GM12878 (cell line): ENCODE results near the gene CD33. TPM values are rescaled to one million over a fixed set of nuclear protein-coding genes. Genes with fewer than 3 reads are reported as not detected.

Experiments used
- KAT2A ChIP-seq: conservative IDR thresholded peaks from 2 replicates; pipeline ENCODE4 v1.6.1; 2011; ENCODE audit warnings: low read depth, low read length; ENCODE audit not compliant: control insufficient read depth
- NR2F1 ChIP-seq: fragments of 450-650 bp; conservative IDR thresholded peaks from 2 replicates; pipeline ENCODE4 v1.6.1; 2017; ENCODE audit warnings: mild to moderate bottlenecking
- PAX8 ChIP-seq: fragments of 450-650 bp; IDR thresholded peaks from 2 replicates; pipeline ENCODE4 v1.6.1; 2017; ENCODE audit warnings: mild to moderate bottlenecking, moderate library complexity
- SRF ChIP-seq, 2 experiments: IDR thresholded peaks; 2 replicates each; pipeline ENCODE4 v1.6.1; 2011; ENCODE audit warnings: low read depth in 2 of 2, low read length in 2 of 2, mild to moderate bottlenecking in 1 of 2, moderate library complexity in 1 of 2
- TBL1XR1 ChIP-seq: IDR thresholded peaks from 2 replicates; pipeline ENCODE4 v1.6.1; 2012; ENCODE audit warnings: low read depth, low read length, improper control_type of control experiment
- TCF7 ChIP-seq: IDR thresholded peaks from 2 replicates; pipeline ENCODE4 v1.6.1; 2014; ENCODE audit warnings: antibody characterized with exemption, borderline replicate concordance
- polyA plus RNA-seq, 11 experiments: library from polyadenylated mRNA; depleted of rRNA in 4 of 11; unstranded in 6 of 11; stranded (reverse) in 5 of 11; fragments of >200 nt; fragmentation: Nextera tagmentation in 4 of 11; fragmentation: Illumina TruSeq in 1 of 11; extraction: Ambion mirVana in 4 of 11; extraction: Trizol in 1 of 11; gene quantifications; 1 replicate in 1 of 11; 2 replicates in 10 of 11; pipeline versions ENCODE4 v1.2.1 to v1.2.3, GENCODE V29; 2011 to 2016; ENCODE audit warnings: inconsistent platforms in 2 of 11, missing spikeins in 2 of 11, low read depth in 1 of 11
- total RNA-seq, 4 experiments: library from RNA; depleted of rRNA in 3 of 4; stranded (reverse); fragments of >200 nt in 3 of 4; fragmentation: Illumina TruSeq in 1 of 4; extraction: Trizol in 1 of 4; gene quantifications; 2 replicates each; pipeline versions ENCODE4 v1.2.1 to v1.2.3, GENCODE V29; 2013 to 2021
- TF ChIP-seq, protein P1 (sequence below): IDR thresholded peaks from 2 replicates; pipeline ENCODE4 v1.6.1; 2012; ENCODE audit warnings: mild to moderate bottlenecking, low read depth, low read length
- TF ChIP-seq, protein P2 (sequence below): fragments of 450-650 bp; IDR thresholded peaks from 2 replicates; pipeline ENCODE4 v1.6.1; 2016; ENCODE audit warnings: mild to moderate bottlenecking, moderate library complexity, borderline replicate concordance
- TF ChIP-seq, protein P3 (sequence below): fragments of 450-650 bp; IDR thresholded peaks from 2 replicates; pipeline ENCODE4 v1.6.1; 2017; ENCODE audit warnings: borderline replicate concordance
- TF ChIP-seq, protein P4 (sequence below): fragments of 450-650 bp; IDR thresholded peaks from 2 replicates; pipeline ENCODE4 v1.6.1; 2018; ENCODE audit warnings: borderline replicate concordance, mild to moderate bottlenecking; ENCODE audit not compliant: partially characterized antibody

Gene CD33
- total and polyA plus RNA-seq, 10 of the 15 experiments (the other 5 are each of a cell fraction or from before 2014, with no cell fraction given), result 0.29 to 17.9 (median 0.72) TPM; not detected in 1

DNA sequence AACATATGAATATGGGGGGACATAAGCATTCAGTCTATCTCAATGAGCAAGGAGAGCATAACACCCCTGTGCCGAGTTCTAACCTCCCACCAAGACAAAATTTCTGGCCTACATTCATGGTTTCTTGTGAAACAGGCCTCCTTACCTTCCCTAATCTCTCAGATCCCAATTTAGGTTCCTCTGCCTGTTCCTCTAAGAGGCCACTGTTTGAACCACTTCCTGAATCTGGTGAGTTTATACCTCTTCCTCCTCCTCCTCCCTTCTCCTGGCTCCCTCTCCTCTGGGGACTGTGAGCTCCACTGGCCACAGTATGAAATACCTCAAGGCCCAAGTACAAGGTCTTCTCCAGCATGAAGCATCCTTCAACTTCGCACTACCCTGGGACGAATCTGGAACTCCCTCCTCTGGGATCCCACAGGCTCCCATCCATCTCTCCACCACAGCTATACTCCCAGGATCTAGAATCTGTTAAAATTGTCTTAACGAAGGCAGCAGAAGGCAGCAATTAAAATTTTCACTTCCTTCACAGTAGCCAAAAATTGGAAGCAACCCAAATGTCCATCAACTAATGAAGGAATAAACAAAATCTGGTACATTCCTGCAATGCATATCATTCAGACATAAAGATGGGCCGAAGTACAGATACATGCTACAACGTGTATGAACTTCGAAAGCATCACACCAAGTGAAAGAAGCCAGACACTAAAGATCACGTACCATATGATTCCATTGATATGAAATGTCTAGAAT is 18.2 kb downstream of the CD33 start (continued):
- TF ChIP-seq SRF (IDR thresholded peaks at IDR 0.05; ENCODE audit: low read depth in 2 of 2, low read length in 2 of 2), result no peak
- no peak for TF ChIP-seq TBL1XR1
- TF ChIP-seq PAX8, result no peak
- TF ChIP-seq, protein P1, sequence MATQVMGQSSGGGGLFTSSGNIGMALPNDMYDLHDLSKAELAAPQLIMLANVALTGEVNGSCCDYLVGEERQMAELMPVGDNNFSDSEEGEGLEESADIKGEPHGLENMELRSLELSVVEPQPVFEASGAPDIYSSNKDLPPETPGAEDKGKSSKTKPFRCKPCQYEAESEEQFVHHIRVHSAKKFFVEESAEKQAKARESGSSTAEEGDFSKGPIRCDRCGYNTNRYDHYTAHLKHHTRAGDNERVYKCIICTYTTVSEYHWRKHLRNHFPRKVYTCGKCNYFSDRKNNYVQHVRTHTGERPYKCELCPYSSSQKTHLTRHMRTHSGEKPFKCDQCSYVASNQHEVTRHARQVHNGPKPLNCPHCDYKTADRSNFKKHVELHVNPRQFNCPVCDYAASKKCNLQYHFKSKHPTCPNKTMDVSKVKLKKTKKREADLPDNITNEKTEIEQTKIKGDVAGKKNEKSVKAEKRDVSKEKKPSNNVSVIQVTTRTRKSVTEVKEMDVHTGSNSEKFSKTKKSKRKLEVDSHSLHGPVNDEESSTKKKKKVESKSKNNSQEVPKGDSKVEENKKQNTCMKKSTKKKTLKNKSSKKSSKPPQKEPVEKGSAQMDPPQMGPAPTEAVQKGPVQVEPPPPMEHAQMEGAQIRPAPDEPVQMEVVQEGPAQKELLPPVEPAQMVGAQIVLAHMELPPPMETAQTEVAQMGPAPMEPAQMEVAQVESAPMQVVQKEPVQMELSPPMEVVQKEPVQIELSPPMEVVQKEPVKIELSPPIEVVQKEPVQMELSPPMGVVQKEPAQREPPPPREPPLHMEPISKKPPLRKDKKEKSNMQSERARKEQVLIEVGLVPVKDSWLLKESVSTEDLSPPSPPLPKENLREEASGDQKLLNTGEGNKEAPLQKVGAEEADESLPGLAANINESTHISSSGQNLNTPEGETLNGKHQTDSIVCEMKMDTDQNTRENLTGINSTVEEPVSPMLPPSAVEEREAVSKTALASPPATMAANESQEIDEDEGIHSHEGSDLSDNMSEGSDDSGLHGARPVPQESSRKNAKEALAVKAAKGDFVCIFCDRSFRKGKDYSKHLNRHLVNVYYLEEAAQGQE, result no peak
- TF ChIP-seq, protein P2, sequence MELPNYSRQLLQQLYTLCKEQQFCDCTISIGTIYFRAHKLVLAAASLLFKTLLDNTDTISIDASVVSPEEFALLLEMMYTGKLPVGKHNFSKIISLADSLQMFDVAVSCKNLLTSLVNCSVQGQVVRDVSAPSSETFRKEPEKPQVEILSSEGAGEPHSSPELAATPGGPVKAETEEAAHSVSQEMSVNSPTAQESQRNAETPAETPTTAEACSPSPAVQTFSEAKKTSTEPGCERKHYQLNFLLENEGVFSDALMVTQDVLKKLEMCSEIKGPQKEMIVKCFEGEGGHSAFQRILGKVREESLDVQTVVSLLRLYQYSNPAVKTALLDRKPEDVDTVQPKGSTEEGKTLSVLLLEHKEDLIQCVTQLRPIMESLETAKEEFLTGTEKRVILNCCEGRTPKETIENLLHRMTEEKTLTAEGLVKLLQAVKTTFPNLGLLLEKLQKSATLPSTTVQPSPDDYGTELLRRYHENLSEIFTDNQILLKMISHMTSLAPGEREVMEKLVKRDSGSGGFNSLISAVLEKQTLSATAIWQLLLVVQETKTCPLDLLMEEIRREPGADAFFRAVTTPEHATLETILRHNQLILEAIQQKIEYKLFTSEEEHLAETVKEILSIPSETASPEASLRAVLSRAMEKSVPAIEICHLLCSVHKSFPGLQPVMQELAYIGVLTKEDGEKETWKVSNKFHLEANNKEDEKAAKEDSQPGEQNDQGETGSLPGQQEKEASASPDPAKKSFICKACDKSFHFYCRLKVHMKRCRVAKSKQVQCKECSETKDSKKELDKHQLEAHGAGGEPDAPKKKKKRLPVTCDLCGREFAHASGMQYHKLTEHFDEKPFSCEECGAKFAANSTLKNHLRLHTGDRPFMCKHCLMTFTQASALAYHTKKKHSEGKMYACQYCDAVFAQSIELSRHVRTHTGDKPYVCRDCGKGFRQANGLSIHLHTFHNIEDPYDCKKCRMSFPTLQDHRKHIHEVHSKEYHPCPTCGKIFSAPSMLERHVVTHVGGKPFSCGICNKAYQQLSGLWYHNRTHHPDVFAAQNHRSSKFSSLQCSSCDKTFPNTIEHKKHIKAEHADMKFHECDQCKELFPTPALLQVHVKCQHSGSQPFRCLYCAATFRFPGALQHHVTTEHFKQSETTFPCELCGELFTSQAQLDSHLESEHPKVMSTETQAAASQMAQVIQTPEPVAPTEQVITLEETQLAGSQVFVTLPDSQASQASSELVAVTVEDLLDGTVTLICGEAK, result no peak
- TF ChIP-seq, protein P3, sequence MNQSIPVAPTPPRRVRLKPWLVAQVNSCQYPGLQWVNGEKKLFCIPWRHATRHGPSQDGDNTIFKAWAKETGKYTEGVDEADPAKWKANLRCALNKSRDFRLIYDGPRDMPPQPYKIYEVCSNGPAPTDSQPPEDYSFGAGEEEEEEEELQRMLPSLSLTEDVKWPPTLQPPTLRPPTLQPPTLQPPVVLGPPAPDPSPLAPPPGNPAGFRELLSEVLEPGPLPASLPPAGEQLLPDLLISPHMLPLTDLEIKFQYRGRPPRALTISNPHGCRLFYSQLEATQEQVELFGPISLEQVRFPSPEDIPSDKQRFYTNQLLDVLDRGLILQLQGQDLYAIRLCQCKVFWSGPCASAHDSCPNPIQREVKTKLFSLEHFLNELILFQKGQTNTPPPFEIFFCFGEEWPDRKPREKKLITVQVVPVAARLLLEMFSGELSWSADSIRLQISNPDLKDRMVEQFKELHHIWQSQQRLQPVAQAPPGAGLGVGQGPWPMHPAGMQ, result no peak
- no peak for TF ChIP-seq NR2F1
- TF ChIP-seq TCF7, result no peak
- no peak for TF ChIP-seq KAT2A
- TF ChIP-seq, protein P4, sequence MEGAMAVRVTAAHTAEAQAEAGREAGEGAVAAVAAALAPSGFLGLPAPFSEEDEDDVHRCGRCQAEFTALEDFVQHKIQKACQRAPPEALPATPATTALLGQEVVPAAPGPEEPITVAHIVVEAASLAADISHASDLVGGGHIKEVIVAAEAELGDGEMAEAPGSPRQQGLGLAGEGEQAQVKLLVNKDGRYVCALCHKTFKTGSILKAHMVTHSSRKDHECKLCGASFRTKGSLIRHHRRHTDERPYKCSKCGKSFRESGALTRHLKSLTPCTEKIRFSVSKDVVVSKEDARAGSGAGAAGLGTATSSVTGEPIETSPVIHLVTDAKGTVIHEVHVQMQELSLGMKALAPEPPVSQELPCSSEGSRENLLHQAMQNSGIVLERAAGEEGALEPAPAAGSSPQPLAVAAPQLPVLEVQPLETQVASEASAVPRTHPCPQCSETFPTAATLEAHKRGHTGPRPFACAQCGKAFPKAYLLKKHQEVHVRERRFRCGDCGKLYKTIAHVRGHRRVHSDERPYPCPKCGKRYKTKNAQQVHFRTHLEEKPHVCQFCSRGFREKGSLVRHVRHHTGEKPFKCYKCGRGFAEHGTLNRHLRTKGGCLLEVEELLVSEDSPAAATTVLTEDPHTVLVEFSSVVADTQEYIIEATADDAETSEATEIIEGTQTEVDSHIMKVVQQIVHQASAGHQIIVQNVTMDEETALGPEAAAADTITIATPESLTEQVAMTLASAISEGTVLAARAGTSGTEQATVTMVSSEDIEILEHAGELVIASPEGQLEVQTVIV, result no peak
